ENCODE measurements around the gene TNS1. TPM values are rescaled to one million over a fixed set of nuclear protein-coding genes. Genes with fewer than 3 reads are reported as not detected.

Gene TNS1
- total and polyA plus RNA-seq, 9 of the 15 experiments (the other 6 are each of a cell fraction or from before 2014, with no cell fraction given): 0.13 to 2.7 (median 0.77) TPM

DNA sequence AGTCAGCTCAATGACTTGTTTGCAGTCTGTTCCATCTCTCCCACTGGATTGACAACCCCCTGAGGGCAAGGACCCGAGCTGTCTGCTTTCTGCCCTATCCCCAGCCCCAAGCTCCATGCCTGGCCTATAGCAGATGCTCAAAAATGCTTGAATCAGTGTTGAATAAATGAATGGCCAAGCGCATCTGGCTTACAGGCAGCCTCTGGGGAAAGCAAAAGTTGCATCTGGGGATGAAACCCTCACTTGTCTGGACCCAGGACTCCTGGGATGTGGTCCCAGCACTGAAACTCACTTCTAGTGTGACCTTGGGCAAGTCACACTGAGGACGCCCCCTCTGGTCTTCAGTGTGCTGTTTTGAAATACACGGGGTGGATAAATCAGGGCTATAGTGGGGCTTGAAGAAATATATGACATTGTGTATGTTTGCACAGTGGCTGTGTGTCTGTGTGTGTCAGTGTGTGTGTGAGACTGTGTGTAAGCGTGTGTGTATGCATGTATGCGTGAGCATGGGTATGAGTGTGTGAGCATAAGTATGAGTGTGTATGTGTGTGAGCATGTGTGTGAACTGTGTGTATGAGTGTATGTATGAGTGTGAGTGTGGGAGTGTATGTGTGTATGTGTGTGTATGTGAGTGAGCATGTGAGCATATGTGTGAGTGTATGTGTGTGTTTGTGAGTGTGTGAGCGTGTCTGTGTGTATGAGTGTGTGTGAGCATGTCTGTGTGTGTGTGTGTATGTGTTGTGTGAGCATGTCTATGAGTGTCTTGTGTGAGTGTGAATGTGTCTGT, 27.8 kb upstream of the TNS1 start (continued):
- TF ChIP-seq DPF2 (IDR thresholded peaks at IDR 0.05): no peak
- TF ChIP-seq STAT5A (IDR thresholded peaks at IDR 0.05; ENCODE audit: borderline replicate concordance, low read length): no peak
- TF ChIP-seq, protein P1, sequence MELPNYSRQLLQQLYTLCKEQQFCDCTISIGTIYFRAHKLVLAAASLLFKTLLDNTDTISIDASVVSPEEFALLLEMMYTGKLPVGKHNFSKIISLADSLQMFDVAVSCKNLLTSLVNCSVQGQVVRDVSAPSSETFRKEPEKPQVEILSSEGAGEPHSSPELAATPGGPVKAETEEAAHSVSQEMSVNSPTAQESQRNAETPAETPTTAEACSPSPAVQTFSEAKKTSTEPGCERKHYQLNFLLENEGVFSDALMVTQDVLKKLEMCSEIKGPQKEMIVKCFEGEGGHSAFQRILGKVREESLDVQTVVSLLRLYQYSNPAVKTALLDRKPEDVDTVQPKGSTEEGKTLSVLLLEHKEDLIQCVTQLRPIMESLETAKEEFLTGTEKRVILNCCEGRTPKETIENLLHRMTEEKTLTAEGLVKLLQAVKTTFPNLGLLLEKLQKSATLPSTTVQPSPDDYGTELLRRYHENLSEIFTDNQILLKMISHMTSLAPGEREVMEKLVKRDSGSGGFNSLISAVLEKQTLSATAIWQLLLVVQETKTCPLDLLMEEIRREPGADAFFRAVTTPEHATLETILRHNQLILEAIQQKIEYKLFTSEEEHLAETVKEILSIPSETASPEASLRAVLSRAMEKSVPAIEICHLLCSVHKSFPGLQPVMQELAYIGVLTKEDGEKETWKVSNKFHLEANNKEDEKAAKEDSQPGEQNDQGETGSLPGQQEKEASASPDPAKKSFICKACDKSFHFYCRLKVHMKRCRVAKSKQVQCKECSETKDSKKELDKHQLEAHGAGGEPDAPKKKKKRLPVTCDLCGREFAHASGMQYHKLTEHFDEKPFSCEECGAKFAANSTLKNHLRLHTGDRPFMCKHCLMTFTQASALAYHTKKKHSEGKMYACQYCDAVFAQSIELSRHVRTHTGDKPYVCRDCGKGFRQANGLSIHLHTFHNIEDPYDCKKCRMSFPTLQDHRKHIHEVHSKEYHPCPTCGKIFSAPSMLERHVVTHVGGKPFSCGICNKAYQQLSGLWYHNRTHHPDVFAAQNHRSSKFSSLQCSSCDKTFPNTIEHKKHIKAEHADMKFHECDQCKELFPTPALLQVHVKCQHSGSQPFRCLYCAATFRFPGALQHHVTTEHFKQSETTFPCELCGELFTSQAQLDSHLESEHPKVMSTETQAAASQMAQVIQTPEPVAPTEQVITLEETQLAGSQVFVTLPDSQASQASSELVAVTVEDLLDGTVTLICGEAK (IDR thresholded peaks at IDR 0.05): no peak
- TF ChIP-seq, protein P1 (CRISPR knock-in tag; IDR thresholded peaks at IDR 0.05): no peak
- TF ChIP-seq KDM4B (IDR thresholded peaks at IDR 0.05; ENCODE audit: borderline replicate concordance in 2 of 2, low read depth in 1 of 2): no peak

Data from K562 (cell line).